Lung (tissue), 12 donors: Measurements from ENCODE around the gene RPL41. TPM values are rescaled to one million over a fixed set of nuclear protein-coding genes. Genes with fewer than 3 reads are reported as not detected.

Source experiments
- ATAC-seq: fragments of 200-7000 bp; cut with Tn5 transposase; one replicate; pipeline ENCODE4 v1.9.1; 2020; ENCODE audit warnings: moderate number of reproducible peaks; ENCODE audit not compliant: insufficient read depth, low FRiP score
- DNase-seq, 3 donors: peaks; one replicate each; pipeline ENCODE4 v3.0.0-alpha.2; 2013 to 2017
- H3K27ac ChIP-seq, 2 donors: one replicate each; pipeline ENCODE4 v1.5.1; 2013; ENCODE audit warnings: mild to moderate bottlenecking in 2 of 2, moderate library complexity in 2 of 2, control low read depth in 1 of 2, inconsistent platforms in 1 of 2, low read depth in 1 of 2, low read length in 1 of 2
- H3K27me3 ChIP-seq, 3 donors: one replicate each; pipeline ENCODE4 v1.5.1; 2013; ENCODE audit warnings: low read length in 2 of 3; ENCODE audit not compliant: control insufficient read depth in 3 of 3, insufficient read depth in 3 of 3
- H3K36me3 ChIP-seq, 4 donors: one replicate each; pipeline ENCODE4 v1.5.1; 2013; ENCODE audit warnings: low read length in 4 of 4, mild to moderate bottlenecking in 1 of 4, moderate library complexity in 1 of 4; ENCODE audit not compliant: control insufficient read depth in 4 of 4, insufficient read depth in 4 of 4
- H3K4me1 ChIP-seq, 5 donors: one replicate each; pipeline ENCODE4 v1.5.1; 2013; ENCODE audit warnings: low read length in 5 of 5, mild to moderate bottlenecking in 2 of 5, moderate library complexity in 1 of 5; ENCODE audit not compliant: control insufficient read depth in 5 of 5, insufficient read depth in 5 of 5
- H3K4me3 ChIP-seq: one replicate; pipeline ENCODE4 v1.5.1; 2013; ENCODE audit warnings: mild to moderate bottlenecking, control low read depth, moderate library complexity
- H3K9ac ChIP-seq, 2 donors: one replicate each; pipeline ENCODE4 v1.5.1; 2013; ENCODE audit warnings: low read length in 2 of 2, control low read depth in 1 of 2; ENCODE audit not compliant: insufficient read depth in 1 of 2
- H3K9me3 ChIP-seq, 4 donors: one replicate each; pipeline ENCODE4 v1.5.1; 2013; ENCODE audit warnings: low read length in 3 of 4, mild to moderate bottlenecking in 1 of 4, moderate library complexity in 1 of 4; ENCODE audit not compliant: control insufficient read depth in 4 of 4, insufficient read depth in 3 of 4
- CTCF ChIP-seq: IDR thresholded peaks from 2 replicates; pipeline ENCODE4 v1.5.1; 2012; ENCODE audit warnings: mild to moderate bottlenecking; ENCODE audit errors: control extremely low read depth, extremely low read depth
- WGBS, 2 donors: extraction: QIAGEN DNeasy Blood & Tissue Kit; methylation state at CpG; one replicate each; pipeline ENCODE4 v1.1.7; 2013; 5-methylcytosine and 5-hydroxymethylcytosine counted together
- polyA plus RNA-seq, 2 donors: library from polyadenylated mRNA; stranded (reverse); fragments of 200-250 nt; gene quantifications; one replicate each; pipeline ENCODE4 v1.2.1, GENCODE V29; 2013
- total RNA-seq, 2 donors: library from RNA; depleted of rRNA in 1 of 2; stranded (reverse); fragments of >200 nt in 1 of 2; gene quantifications; one replicate each; pipeline ENCODE4 v1.2.1, GENCODE V29; 2014 to 2021
- donor health status: control.
- donor health status: control.
- donor health status: Bipolar disorder and iron deficiency.
- donor health status: healthy.
- donor health status: DM: yes; HTN: yes; CAD: no.

RPL41 gene
- total and polyA plus RNA-seq, 4 donors, result 1,569 to 5,737 (median 3,911) TPM

DNA sequence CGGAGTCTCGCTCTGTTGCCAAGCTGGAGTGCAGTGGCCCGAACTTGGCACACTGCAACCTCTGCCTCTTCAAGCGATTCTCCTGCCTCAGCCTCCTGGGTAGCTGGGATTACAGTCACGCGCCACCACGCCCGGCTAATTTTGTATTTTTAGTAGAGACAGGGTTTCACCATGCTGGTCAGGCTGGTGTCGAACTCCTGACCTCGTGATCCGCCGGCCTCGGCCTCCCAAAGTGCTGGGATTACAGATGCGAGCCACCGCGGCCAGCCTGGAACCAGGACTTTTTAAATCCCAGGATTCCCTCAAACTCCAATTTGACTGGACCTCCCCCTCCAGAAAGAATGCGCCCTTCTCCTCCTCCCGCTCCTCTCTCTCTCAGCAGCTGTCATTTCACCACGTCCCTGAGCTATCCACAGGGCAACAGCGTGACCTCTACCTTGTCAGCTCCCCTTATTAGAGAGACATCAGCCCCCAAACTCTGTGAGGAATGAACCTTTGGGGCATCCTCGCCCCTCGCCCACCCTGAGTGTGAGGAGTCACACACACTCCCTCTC, 13.6 kb downstream of the RPL41 start:
- no peak for ATAC-seq
- Histone ChIP-seq H3K27me3 (no peaks in the 10 kb centered on the region), H3K36me3 (peaks cover 14 to 41% (median 32%) of the 10 kb centered on the region in 4 donors), H3K9ac (no peak overlapping the region), H3K4me1 (peaks cover 0 to 27% (median 12%) of the 10 kb centered on the region in 5 donors), H3K4me3 (no peak overlapping the region), H3K9me3 (no peaks in the 10 kb centered on the region), H3K27ac (peak overlapping the region in 1 of 2 donors; percentile 35)
- TF ChIP-seq CTCF, result no peak
- 60 to 66% methylated on average over 22 of the region's 22 CpGs for WGBS, 2 donors
- no peak for DNase-seq

- no peak overlapping the region for H3K4me3 ChIP-seq
- DNase-seq (no peak), ATAC-seq (no peak)
- peaks cover 14 to 41% (median 32%) of the 10 kb centered on the region in 4 donors for H3K36me3 ChIP-seq
- H3K9me3 ChIP-seq, result no peaks in the 10 kb centered on the region
- no peak overlapping the region for H3K27ac ChIP-seq
- TF ChIP-seq CTCF, result no peak
- peaks cover 0 to 24% (median 12%) of the 10 kb centered on the region in 5 donors for H3K4me1 ChIP-seq
- 84 to 99% methylated on average over 4 of the region's 4 CpGs for WGBS, 2 donors
- no peak overlapping the region for H3K9ac ChIP-seq
- H3K27me3 ChIP-seq, result no peaks in the 10 kb centered on the region
Observed at GRCh38 chr12:56130876-56131275, 14.4 kb downstream of the RPL41 start.

GRCh38 chr12:56134897-56135296, 18.5 kb downstream of the RPL41 start:
- H3K27me3 ChIP-seq, result no peaks in the 10 kb centered on the region
- H3K4me3 ChIP-seq, result no peak overlapping the region
- WGBS, 2 donors, result 96 to 97% methylated on average over 6 of the region's 6 CpGs
- ATAC-seq (no peak), DNase-seq (no peak)
- no peak overlapping the region for H3K9ac ChIP-seq
- no peaks in the 10 kb centered on the region for H3K9me3 ChIP-seq
- peaks cover 24 to 65% (median 62%) of the 10 kb centered on the region in 4 donors for H3K36me3 ChIP-seq
- no peak overlapping the region for H3K27ac ChIP-seq
- no peak for TF ChIP-seq CTCF
- H3K4me1 ChIP-seq, result peaks cover 0 to 3% (median 0%) of the 10 kb centered on the region in 5 donors
